Measurements from ENCODE around the gene NUMA1.

- TF ChIP-seq POLR2AphosphoS5 (IDR thresholded peaks at IDR 0.05; ENCODE audit: low read depth): peak; percentile 73
- no peak for TF ChIP-seq CTCF (IDR thresholded peaks at IDR 0.05; ENCODE audit: insufficient read depth, low read length)
- TF ChIP-seq REST (IDR thresholded peaks at IDR 0.05; ENCODE audit: insufficient replicate concordance, low read depth): no peak
- TF ChIP-seq GABPA (IDR thresholded peaks at IDR 0.05; ENCODE audit: low read depth): peak; percentile 82
- TF ChIP-seq SPI1 (IDR thresholded peaks at IDR 0.05; ENCODE audit: borderline replicate concordance, low read depth): peak; percentile 89; the same call in 1 of the 2 replicates
Measured at GRCh38 chr11:72080326-72081183, at the start of gene NUMA1, which contains the start of gene LRRC51.

Data from HL-60 (cell line).